Omental fat pad (tissue), 4 donors: ENCODE data around the gene VAV2. TPM values are rescaled to one million over a fixed set of nuclear protein-coding genes. Genes with fewer than 3 reads are reported as not detected.

ENCODE experiments used
- ATAC-seq: fragments of 150-250 bp; one replicate; pipeline ENCODE4 v1.9.1; 2016; ENCODE audit warnings: mild to moderate bottlenecking, moderate library complexity; ENCODE audit not compliant: low FRiP score
- DNase-seq: peaks from one replicate; pipeline ENCODE4 v3.0.0-alpha.2; 2019; ENCODE audit warnings: low spot score
- total RNA-seq, 4 donors: library from RNA; depleted of rRNA; stranded (reverse); fragments of >200 nt; gene quantifications; one replicate each; pipeline ENCODE4 v1.1.0, GENCODE V29; 2016
- TF ChIP-seq, protein P1 (sequence below), 3 donors: fragments of 450-650 bp; IDR thresholded peaks; one replicate each; pipeline ENCODE4 v1.5.1; 2016 to 2017; ENCODE audit warnings: antibody characterized with exemption in 3 of 3, mild to moderate bottlenecking in 3 of 3, moderate library complexity in 2 of 3

The VAV2 gene
- total RNA-seq, 4 donors from 2014 or later, result 4.0 to 10.9 (median 6.2) TPM

DNA sequence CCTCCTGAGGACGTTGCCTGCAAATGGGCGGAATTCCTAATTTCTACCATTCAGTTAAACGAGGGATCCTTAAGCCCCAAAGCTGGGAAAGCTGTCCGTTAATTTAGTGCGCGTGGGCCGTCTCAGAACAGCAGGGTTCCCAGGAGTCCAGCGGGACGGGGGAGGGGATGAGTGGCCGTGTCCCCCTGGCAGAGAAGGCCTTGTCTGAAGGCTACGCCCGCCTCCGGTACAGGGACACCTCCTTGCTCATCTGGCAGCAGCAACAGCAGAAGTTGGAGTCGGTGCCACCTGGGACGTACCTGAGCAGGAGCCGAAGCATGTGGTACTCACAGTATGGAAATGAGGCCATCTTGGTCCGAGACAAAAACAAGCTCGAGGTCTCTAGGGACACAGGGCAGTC is 34.5 kb upstream of the VAV2 start:
- ATAC-seq, result no peak

DNA sequence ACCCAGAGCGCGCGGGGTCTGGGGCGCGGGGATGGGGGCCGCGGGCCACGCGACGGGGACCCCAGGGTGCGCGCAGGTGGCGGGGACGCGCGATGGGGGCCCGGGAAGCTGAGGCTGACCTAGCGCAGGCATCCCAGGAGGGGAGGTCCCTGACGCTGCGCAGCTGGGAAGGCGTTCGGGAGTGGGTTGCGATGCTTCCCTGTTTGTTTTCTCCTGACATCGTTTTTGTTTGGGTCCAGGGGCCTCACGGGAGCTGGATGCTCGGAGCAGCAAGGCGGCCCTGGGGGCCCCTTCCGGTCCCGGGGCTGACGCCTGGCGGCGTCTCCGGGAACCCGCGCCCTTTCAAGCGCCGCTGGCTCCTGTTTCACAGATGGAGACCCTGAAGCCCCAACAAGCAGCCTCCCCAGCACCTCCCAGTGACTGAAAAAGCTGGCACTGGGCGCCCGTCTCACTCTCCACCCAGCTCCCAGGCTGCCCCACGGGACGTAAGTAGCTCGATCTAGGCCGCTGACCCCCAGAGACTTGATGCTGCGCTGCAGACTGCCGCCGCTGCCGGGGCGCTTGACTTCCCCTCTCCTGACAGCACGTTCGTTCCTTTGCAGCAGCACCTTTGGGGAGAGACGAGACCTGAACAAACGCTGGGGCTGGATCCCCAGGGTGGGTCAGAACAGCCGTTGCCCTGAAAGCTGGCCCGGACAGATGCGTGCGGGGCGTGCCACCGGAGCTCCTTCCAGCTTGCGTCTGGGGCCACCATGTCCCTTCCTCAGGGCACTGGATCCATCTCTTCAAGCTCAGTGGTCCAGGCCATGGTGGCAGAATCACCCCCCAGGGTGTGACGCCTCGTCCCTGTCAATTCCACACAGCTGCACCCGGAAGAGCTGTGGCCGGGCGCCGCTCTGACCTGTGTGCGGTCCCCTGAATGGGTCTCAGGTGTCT is 33.8 kb upstream of the VAV2 start:
- ATAC-seq, result peak; percentile 1
- TF ChIP-seq, protein P1, sequence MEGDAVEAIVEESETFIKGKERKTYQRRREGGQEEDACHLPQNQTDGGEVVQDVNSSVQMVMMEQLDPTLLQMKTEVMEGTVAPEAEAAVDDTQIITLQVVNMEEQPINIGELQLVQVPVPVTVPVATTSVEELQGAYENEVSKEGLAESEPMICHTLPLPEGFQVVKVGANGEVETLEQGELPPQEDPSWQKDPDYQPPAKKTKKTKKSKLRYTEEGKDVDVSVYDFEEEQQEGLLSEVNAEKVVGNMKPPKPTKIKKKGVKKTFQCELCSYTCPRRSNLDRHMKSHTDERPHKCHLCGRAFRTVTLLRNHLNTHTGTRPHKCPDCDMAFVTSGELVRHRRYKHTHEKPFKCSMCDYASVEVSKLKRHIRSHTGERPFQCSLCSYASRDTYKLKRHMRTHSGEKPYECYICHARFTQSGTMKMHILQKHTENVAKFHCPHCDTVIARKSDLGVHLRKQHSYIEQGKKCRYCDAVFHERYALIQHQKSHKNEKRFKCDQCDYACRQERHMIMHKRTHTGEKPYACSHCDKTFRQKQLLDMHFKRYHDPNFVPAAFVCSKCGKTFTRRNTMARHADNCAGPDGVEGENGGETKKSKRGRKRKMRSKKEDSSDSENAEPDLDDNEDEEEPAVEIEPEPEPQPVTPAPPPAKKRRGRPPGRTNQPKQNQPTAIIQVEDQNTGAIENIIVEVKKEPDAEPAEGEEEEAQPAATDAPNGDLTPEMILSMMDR (IDR thresholded peaks at IDR 0.05), result no peak
- no peak for DNase-seq

More for the DNA sequence above, 34.5 kb upstream of the VAV2 start:
- DNase-seq, result no peak
- TF ChIP-seq, protein P1 (IDR thresholded peaks at IDR 0.05), result no peak

DNA sequence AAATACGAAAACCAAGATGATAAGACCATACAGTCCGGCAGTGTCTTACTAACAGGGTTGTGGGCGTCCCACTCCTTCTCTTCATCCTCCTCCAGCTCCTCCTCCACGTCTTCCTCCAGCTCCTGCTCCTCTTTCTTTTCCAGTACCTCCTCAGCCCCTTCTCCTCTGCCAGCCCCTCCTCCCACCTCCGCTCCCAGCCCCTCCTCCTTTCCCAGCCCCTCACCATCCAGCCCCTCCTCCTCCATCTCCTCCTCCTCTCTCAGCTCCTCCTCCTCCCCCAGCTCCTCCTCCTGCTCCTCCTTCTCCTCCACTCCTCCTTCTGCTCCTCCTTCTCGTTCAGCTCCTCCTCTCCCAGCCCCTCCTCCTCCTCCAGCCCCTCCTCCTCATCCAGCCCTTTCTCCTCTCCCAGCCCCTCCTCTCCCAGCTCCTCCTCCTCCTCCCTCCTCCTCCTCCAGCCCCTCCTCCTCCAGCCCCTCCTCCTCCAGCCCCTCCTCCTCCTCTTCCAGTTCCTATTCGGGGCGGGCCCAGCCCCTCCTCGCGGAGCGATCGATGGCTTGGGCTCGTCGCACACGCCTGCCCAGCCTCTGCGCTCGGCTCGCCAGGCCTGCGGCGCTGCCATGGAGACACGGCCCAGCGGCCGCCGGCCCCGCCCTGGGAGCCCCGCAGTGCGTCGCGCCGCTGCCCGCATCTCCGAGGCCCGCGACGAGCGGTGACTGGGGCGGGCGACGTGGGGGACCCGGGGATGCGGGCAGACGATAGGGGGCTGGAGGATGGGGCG is 32.9 kb upstream of the VAV2 start, which contains the start of gene BRD3OS:
TSS of gene BRD3OS (plus strand) at position 654 of the 778 bp plus-strand sequence. CDS start 1,267 bp downstream, outside the sequence.
- ATAC-seq (peak; percentile 98), DNase-seq (peak; percentile 81)
- TF ChIP-seq, protein P1 (IDR thresholded peaks at IDR 0.05), result no peak

- no peak for ATAC-seq
- no peak for DNase-seq
- TF ChIP-seq, protein P1 (IDR thresholded peaks at IDR 0.05), result no peak
These were observed 32.2 kb upstream of the VAV2 start for GRCh38 chr9:134024214-134024792.

DNA sequence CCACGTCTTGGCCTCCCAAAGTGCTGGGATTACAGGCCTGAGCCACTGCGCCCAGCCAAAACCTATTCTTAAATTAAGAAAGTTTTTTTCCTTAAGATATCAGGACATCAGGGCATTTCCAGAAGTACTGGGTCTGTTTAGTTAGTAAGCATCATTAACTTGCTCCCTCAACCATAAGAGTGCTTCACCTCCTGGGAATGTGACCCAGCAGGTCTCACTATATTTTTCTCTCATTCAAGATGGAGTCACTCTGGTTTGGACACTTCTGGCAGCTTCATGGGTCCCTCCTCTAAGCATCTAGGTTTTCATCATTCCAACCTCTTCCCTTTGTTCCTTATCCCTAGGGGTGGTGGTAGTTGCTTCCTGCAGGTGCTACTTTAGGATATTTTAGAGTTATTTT is 22.8 kb upstream of the VAV2 start:
- no peak for ATAC-seq
- DNase-seq, result no peak
- TF ChIP-seq, protein P1 (IDR thresholded peaks at IDR 0.05), result no peak

- ATAC-seq (no peak), DNase-seq (no peak)
- TF ChIP-seq, protein P1 (IDR thresholded peaks at IDR 0.05), result no peak
These were observed 19.3 kb upstream of the VAV2 start for GRCh38 chr9:134011401-134011800.
